Thyroid gland (tissue), 4 donors: ENCODE results near the gene LAD1. TPM values are rescaled to one million over a fixed set of nuclear protein-coding genes. Genes with fewer than 3 reads are reported as not detected.
A peak's percentile ranks its signal among the peaks of the same experiment; 100 is the strongest.

Experiments used
- DNase-seq, 2 donors: peaks; one replicate each; pipeline ENCODE4 v3.0.0-alpha.2; 2019
- H3K27ac ChIP-seq, 3 donors: fragments of 200-600 bp; sonication (generic); 1 replicate in 2 of 3; 2 replicates in 1 of 3; pipeline ENCODE4 v1.5.1; 2016 to 2019; ENCODE audit warnings: mild to moderate bottlenecking in 1 of 3, moderate library complexity in 1 of 3
- H3K27me3 ChIP-seq: fragments of 200-600 bp; sonication (generic); one replicate; pipeline ENCODE4 v1.5.1; 2019
- H3K36me3 ChIP-seq, 2 donors: fragments of 200-600 bp; sonication (generic); one replicate each; pipeline ENCODE4 v1.5.1; 2016 to 2019
- H3K4me1 ChIP-seq, 2 donors: fragments of 200-600 bp; sonication (generic); one replicate each; pipeline ENCODE4 v1.5.1; 2017 to 2019
- H3K4me3 ChIP-seq, 3 donors: fragments of 200-600 bp; sonication (generic); replicated peaks in 1 of 3; 1 replicate in 2 of 3; 2 replicates in 1 of 3; pipeline ENCODE4 v1.5.1; 2016; ENCODE audit warnings: mild to moderate bottlenecking in 1 of 3
- H3K9me3 ChIP-seq: fragments of 200-600 bp; sonication (generic); one replicate; pipeline ENCODE4 v1.5.1; 2017
- POLR2A ChIP-seq, 2 donors: fragments of 450-650 bp; IDR thresholded peaks; one replicate each; pipeline ENCODE4 v1.6.1; 2017; ENCODE audit warnings: antibody characterized with exemption in 2 of 2, mild to moderate bottlenecking in 2 of 2, moderate library complexity in 1 of 2
- WGBS, 2 donors: methylation state at CpG; one replicate each; pipeline ENCODE4 v1.1.5; 2017; 5-methylcytosine and 5-hydroxymethylcytosine counted together
- intact Hi-C: fragments of 100-400 bp; cut with DNase I; formaldehyde crosslinking; loops from one replicate; pipeline ENCODE4 v1.15.1; 2023
- total RNA-seq, 4 donors: library from RNA; depleted of rRNA; stranded (reverse); fragments of >200 nt; gene quantifications; one replicate each; pipeline ENCODE4 v1.2.3, GENCODE V29; 2016
- TF ChIP-seq, protein P1 (sequence below), 6 experiments: fragments of 200-600 bp in 3 of 6; fragments of 450-650 bp in 3 of 6; sonication (generic) in 3 of 6; IDR thresholded peaks; one replicate each; pipeline ENCODE4 v1.5.1; 2016 to 2019; ENCODE audit warnings: antibody characterized with exemption in 6 of 6, mild to moderate bottlenecking in 2 of 6, inconsistent platforms in 1 of 6, moderate library complexity in 1 of 6

The LAD1 gene, protein sequence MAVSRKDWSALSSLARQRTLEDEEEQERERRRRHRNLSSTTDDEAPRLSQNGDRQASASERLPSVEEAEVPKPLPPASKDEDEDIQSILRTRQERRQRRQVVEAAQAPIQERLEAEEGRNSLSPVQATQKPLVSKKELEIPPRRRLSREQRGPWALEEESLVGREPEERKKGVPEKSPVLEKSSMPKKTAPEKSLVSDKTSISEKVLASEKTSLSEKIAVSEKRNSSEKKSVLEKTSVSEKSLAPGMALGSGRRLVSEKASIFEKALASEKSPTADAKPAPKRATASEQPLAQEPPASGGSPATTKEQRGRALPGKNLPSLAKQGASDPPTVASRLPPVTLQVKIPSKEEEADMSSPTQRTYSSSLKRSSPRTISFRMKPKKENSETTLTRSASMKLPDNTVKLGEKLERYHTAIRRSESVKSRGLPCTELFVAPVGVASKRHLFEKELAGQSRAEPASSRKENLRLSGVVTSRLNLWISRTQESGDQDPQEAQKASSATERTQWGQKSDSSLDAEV
- total RNA-seq, result 1 to 10 TPM; 2.9 to 7.4 (median 5.1) TPM

DNA sequence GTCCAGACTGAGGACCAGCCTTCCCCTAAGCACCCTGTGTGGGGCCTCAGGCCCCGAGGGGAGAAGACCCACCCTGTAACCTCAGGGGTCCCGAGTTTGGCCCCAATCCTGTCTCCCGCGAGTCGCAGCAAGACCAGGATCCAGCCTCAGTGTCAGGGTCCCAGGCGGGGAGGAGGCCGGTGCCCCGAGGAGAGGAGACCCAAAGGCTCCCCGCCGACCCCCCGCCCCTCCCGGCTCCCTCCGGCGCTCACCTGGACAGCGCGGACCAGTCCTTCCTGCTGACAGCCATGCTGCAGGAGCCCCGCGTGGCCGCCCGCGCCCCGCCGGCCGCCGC lies at the start of gene LAD1:
Gene LAD1, minus strand, starts transcription at position 307 of the 334 bp plus-strand sequence. Its CDS starts 18 bp downstream, at position 289.
- H3K27ac ChIP-seq, result no peak within 1 kb of the TSS
- peaks cover 7 to 25% of the 10 kb centered on the region in 2 donors for H3K4me1 ChIP-seq
- WGBS, 2 donors, result no CpG with 5 or more reads among the region's 25 CpGs
- intact Hi-C loops, result no loop called here
- DNase-seq, result no peak
- no peaks in the 10 kb centered on the region for H3K9me3 ChIP-seq
- peak within 1 kb of the TSS in 1 of 3 donors; percentile 26 for H3K4me3 ChIP-seq
- H3K27me3 ChIP-seq, result no peaks in the 10 kb centered on the region
- H3K36me3 ChIP-seq, result no peaks in the 10 kb centered on the region
- TF ChIP-seq POLR2A (IDR thresholded peaks at IDR 0.05), result no peak
- TF ChIP-seq, protein P1, sequence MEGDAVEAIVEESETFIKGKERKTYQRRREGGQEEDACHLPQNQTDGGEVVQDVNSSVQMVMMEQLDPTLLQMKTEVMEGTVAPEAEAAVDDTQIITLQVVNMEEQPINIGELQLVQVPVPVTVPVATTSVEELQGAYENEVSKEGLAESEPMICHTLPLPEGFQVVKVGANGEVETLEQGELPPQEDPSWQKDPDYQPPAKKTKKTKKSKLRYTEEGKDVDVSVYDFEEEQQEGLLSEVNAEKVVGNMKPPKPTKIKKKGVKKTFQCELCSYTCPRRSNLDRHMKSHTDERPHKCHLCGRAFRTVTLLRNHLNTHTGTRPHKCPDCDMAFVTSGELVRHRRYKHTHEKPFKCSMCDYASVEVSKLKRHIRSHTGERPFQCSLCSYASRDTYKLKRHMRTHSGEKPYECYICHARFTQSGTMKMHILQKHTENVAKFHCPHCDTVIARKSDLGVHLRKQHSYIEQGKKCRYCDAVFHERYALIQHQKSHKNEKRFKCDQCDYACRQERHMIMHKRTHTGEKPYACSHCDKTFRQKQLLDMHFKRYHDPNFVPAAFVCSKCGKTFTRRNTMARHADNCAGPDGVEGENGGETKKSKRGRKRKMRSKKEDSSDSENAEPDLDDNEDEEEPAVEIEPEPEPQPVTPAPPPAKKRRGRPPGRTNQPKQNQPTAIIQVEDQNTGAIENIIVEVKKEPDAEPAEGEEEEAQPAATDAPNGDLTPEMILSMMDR (IDR thresholded peaks at IDR 0.05), result no peak

DNA sequence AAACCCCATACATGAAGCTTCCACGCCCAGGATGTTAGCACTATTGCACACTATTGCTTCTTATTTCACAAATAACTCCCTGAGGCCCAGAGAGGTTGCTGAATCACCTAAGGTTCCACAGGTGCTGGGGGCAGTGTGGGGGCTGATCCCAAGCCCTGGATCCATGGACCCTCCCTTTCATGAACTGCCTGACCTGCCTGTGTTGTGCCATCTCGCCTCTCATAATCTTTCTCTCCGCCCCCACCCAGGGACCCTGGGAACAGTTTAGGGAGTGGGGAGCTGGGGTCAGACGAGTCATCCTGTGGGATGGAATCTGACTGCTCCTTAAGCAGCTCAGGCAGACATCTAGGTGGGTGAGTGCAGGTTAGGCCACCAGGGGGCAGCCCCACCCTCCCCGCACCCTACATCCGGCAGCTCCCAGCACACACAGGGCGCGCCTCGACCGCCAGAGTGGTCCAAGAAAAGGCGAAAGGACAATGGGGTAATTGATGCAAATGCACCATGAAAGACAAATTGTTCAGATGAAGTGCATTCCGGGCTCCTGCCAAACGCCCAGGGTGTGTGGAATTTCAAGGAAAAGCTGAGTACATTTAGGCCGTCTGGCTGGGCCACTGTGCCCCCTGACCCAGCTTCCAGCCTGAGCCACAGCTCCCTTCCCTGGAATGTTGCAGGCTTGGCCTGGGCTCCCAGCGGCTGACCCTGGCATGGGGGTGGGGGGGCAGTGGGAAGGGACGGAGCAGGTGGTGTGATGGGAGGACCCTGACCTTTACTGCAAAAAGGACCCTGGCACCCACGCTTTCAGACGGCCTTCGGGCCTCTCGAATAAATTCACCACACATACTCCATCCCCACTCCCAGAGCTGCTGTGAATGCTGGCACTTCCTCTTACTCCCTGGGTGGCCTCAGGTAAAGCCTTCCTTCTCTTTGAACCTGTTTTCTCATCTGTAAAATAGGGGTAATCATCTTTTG lies 49.1 kb upstream of the LAD1 start:
- WGBS, 2 donors, result 37 to 38% methylated on average over 18 of the region's 20 CpGs
- DNase-seq, result peak; percentile 76 to 79
- no peak overlapping the region for H3K4me3 ChIP-seq

DNA sequence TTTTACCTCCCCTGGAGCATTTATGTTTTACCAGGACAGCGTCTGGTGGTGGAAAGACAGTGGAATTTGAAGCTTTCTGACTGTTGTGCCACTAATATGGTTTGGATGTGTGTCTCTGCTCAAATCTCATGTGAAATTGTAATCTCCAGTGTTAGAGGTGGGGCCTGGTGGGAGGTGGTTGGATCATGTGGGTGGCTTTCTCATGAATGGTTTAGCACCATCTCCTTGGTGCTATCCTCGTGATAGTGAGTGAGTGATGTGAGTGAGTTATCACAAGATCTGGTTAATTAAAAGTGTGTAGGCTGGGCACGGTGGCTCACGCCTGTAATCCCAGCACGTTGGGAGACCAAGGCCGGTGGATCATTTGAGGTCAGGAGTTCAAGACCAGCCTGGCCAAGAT lies 46.2 kb upstream of the LAD1 start:
- intact Hi-C loops, result loop anchor here (5.0 kb wide), 1 partner anchor 37 kb away; no protein-coding TSS in a partner anchor
- no peak overlapping the region for H3K4me3 ChIP-seq

More for the DNA sequence above, 49.1 kb upstream of the LAD1 start:
- TF ChIP-seq, protein P1 (IDR thresholded peaks at IDR 0.05), result peak; percentile 65 to 90 (median 79)
- TF ChIP-seq POLR2A (IDR thresholded peaks at IDR 0.05), result no peak
- H3K36me3 ChIP-seq, result no peaks in the 10 kb centered on the region
- H3K27me3 ChIP-seq, result no peaks in the 10 kb centered on the region
- no peaks in the 10 kb centered on the region for H3K9me3 ChIP-seq
- peaks cover 5 to 23% of the 10 kb centered on the region in 2 donors for H3K4me1 ChIP-seq
- peak overlapping the region in 1 of 3 donors; percentile 8 for H3K27ac ChIP-seq
- intact Hi-C loops, result loop anchor here (5.0 kb wide), 1 partner anchor 34 kb away; no protein-coding TSS in a partner anchor

DNA sequence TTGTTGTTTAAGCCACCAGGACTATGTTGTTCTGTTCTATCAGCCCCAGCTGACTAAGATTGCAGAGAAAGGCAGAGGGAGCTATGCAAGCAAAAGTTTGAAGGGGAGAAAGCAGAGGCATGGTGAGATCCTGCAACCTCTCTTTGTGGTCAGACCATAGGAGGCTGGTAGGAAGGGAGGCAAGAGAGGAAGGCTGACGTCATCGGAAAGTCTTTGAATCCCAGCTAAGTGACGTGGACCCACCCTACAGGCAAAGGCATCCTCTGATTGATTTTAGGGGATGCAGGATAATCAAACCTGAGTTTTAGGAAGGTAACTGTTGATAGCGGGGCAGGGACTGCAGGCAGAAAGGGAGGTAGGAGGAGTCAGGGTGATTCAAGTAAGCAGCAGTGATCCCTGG lies 45.7 kb upstream of the LAD1 start:
- Histone ChIP-seq H3K36me3 (no peaks in the 10 kb centered on the region), H3K9me3 (no peaks in the 10 kb centered on the region), H3K27me3 (no peaks in the 10 kb centered on the region), H3K27ac (no peak overlapping the region), H3K4me3 (no peak overlapping the region), H3K4me1 (peaks cover 5 to 10% of the 10 kb centered on the region in 2 donors)
- intact Hi-C loops, result loop anchor here (5.0 kb wide), 1 partner anchor 38 kb away; no protein-coding TSS in a partner anchor
- no peak for DNase-seq
- WGBS, 2 donors, result 87 to 88% methylated on average over 4 of the region's 4 CpGs
- TF ChIP-seq, protein P1 (IDR thresholded peaks at IDR 0.05), result no peak
- no peak for TF ChIP-seq POLR2A (IDR thresholded peaks at IDR 0.05)

More for the DNA sequence above, 46.2 kb upstream of the LAD1 start:
- Histone ChIP-seq H3K36me3 (no peaks in the 10 kb centered on the region), H3K4me1 (peaks cover 5 to 14% of the 10 kb centered on the region in 2 donors), H3K9me3 (no peaks in the 10 kb centered on the region), H3K27me3 (no peaks in the 10 kb centered on the region), H3K27ac (no peak overlapping the region)
- TF ChIP-seq, protein P1 (IDR thresholded peaks at IDR 0.05), result no peak
- no peak for TF ChIP-seq POLR2A (IDR thresholded peaks at IDR 0.05)
- 85 to 95% methylated on average over 6 of the region's 6 CpGs for WGBS, 2 donors
- DNase-seq, result no peak
